Measurements from ENCODE around the gene PHETA1.

GRCh38 chr12:111396726-111397445 lies 28.0 kb upstream of the PHETA1 start:
- TF ChIP-seq GATA2 (IDR thresholded peaks at IDR 0.05; ENCODE audit: low read depth, low read length) (no peak), GATA3 (IDR thresholded peaks at IDR 0.05; ENCODE audit: low read depth, low read length) (no peak)

All from SH-SY5Y (cell line).